GM19023 (cell line): Measurements from ENCODE around the gene SLC16A4.

Experiments
- ATAC-seq: cut with Tn5 transposase; IDR thresholded peaks from one replicate; pipeline ENCODE4 v1.9.1; 2021; ENCODE audit warnings: mild to moderate bottlenecking, moderate library complexity; ENCODE audit not compliant: unreplicated experiment

The SLC16A4 gene

DNA sequence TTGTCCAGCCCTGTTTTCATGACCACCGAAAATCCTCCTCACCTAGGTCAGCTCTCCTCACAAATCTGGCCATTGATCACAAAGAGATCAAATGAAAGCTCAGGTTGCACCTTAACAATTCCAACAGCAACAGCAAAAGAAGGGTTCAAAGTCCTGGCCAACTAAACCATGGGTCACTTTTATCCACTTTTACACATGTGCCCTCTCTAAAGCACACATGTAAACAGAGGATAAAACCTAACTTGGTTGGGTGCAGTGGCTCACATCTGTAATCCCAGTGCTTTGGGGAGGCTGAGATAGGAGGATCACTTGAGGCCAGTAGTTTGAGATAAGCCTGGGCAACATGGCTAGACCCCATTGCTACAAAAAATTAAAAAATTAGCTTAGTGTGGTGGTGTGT, 55.6 kb downstream of the SLC16A4 start:
- ATAC-seq = no peak

DNA sequence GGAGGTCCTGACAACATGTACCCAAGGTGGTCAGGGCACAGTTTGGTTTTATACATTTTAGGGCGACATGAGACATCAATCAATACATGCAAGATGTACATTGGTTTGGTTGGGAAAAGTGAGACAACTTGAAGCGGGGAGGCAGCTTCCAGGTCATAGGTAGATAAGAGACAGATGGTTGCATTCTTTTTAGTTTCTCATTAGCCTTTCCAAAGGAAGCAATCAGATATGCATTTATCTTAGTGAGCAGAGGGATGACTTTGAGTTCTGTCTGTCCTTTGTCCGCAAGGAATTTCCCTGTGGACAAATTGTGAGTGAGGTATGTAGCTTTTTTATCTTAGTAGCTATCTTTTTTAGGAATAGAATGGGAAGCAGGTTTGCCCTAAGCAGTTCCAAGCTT, 62.1 kb downstream of the SLC16A4 start:
- ATAC-seq = no peak

DNA sequence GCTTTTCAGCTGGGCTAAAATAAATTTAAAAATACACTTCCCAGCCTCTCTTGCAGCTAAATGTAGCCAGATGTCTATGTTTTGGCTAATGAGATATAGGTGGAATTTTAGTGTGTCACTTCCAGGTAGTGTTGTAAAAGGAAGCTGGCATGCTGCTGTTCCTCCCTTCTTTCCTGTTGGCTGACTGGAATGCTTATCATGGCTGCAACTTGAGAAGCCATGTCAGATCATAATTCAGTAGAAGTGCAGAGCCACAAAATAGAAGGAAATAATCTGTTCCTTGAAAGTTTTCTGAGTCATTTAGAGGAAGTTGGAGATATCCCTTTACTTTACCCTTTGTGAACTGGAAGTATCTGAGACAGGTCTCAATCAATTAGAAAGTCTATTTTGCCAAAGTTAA, 62.6 kb downstream of the SLC16A4 start:
- ATAC-seq = no peak

DNA sequence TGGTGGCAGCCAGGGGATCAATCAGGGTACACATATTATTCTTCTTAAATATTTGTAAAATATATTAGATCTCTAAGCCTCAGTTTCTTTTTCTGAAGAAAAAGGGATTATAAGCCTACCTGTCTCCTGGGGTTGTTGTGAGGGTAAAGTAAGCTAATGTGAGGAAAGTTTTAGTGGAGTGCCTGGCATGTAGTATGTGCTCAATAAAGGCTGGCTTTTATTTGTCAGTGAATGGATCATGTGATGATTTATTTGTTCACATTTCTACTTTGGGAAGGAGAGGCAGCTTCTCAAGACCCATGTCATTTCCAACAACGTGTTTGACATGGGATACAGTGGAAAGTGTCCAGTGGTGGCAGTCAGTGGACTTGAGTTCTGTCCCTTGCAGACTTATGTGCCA, 64.0 kb downstream of the SLC16A4 start:
- ATAC-seq = no peak

DNA sequence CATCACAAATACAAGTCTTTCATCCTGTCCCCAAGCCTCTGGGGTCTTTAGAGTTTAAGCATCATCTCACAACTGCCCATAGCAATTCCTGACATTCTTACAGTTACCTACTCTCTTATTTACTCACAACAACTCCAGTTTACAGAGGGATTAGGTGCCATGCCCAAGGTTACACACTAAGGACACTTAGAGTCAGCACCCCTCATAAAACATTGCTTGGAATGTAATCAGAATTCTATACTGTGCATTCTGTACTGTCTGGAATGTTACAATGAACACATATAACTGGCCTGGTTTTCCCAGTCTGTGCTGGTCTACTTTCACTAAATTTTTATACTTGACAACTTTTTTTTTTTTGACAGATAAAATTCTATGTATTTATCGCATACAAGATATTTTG, 66.2 kb downstream of the SLC16A4 start:
- no peak for ATAC-seq

DNA sequence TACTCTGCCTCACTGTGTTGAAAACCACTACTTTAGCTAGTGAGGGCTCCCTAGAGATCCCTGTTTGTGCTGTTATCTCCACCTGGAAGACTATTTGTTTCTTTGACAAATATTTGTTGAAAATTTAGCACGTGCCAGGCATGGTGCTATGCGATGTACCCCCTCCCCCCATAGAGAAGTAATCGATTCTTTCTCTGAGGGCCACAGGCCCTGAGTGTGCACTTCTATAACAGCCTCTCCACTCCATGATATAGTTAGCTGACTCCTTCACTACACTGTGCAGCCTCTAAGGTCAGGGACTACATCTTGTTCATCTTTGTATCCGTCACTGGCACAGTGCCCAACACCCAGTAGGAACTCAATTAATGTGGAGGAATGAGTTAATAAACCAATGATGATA, 69.0 kb downstream of the SLC16A4 start:
- ATAC-seq = no peak

DNA sequence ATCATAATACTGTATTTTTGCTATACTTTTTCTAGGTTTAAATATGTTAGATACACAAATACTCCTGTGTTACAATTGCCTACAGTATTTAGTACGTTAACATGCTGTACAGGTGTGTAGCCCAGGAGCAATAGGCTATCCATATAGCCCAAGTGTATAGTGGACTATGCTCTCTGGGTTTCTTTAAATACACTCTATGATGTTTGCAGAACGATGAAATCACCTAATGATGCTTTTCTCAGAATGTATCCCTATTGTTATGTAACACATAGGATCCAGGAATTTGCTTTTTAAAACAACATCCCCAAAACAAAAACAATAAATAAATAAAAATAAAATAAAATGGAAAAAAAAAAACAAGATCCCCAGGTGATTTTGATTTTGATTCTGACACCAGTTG, 69.8 kb downstream of the SLC16A4 start:
- no peak for ATAC-seq

DNA sequence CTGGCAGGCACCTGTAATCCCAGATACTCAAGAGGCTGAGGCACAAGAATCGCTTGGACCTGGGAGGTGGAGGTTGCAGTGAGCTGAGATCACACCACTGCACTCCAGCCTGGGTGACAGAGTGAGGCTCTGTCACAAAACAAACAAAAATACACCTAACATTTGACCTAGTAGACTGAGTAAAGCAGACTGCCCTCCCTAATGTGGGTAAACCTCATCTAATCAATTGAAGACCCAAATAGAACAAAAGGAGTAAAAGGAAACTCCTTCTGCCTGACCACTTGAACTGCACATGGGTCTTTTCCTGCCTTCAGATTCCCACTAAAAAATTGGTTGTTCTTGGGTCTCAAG, 70.7 kb downstream of the SLC16A4 start:
- ATAC-seq = no peak

DNA sequence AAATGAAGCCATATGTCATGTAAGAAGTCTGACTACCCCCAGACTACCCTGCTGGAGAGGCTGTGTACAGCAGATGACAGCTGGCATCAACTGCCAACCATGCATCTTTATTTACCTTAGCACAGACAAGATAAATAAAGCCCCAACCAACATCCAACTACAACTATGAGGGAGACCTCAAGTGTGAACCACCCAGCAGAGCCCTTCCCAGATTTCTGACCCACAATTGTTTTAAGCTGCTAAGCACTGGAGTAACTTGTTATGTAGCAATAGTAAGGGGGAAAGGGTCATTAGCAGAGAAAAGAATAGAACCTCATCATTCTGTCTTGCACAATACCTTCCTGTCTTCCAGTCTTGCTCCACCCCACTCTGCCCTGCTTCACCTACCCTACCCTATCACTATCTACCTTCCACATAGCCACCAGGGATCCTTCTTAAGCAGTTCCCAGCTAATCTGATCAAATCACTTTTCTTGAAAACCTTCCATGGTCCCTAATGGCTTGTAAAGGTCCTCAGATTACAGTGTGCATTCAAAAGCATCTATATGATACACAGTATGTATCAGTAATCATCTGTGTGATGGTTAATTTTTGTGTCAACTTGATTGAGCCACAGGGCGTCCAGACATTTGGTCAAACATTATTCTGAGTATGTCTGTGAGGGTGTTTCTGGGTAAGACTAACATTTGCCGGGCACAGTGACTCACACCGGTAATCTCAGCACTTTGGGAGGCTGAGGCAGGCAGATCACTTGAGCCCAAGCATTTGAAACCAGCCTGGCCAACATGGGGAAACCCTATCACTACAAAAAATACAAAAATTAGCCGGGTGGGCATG, 71.3 kb downstream of the SLC16A4 start:
- no peak for ATAC-seq

DNA sequence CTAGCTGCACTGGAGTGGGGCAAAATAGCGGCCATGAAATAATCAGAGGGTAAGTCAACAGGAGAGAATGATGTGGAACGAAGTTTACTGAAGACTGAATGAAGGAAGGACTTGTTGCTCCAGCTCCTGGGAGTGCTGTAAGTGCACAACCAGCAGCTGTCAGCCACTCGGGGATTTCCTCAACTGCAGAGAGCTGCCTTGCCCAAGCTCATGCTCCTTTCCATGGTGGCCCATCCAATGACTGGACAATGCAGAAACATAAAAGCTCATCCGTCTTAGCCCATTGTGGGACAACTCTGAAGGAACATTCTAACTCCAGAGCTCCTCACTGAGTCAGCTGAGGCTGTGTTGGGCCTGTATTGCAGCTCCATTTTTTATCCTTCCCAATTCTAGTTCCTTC, 72.8 kb downstream of the SLC16A4 start:
- no peak for ATAC-seq

DNA sequence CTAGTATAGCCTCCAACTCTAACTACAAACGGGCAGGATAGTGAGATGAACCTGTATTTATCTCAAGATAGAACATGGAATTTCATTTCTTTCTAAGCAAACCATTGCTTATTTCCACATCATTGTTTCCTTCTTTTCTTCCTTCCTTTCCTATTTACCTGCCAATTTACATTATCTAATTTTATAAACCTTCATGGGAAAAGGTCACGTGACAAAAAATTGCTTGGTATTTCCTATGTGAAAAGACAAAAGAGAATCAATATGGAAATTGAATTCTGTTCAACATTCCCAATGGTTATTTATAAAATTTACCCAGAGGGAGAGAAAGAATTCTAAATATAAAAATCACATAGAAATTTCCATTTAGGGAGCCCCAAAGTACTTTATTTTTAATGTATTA, 74.1 kb downstream of the SLC16A4 start:
- no peak for ATAC-seq
